DMS114 treated with DMSO at 0.1 percent for 48 hours (cell line): Measurements from ENCODE around the gene WWOX.

Source experiments
- DNase-seq: peaks from one replicate; lab custom pipeline; 2025; ENCODE audit not compliant: unreplicated experiment; lab: John Stamatoyannopoulos, UW

WWOX gene

GRCh38 chr16:78633551-78633950, 534.1 kb downstream of the WWOX start:
- DNase-seq, result no peak

DNA sequence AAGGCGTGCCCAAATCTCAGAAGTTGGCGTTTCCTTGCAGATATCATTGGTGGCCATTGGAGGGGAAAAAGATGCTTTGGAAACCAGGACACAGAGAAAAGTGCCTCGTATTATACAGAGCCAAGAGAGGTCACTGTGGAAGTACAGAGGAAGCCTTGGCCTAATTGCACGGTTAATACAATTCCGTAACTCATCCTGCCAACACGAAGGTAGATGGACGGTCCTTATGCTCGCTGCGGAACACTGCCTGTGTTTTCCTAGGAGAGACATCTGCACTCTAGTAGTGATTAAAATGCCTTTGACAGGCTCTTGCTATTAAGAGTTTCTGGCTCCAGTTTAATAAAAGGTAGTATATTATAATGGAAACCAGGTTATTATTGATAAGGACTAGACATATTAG, 536.4 kb downstream of the WWOX start:
- DNase-seq, result no peak

GRCh38 chr16:78638371-78638770, 538.9 kb downstream of the WWOX start:
- DNase-seq, result no peak

GRCh38 chr16:78639775-78640174, 540.3 kb downstream of the WWOX start:
- DNase-seq, result no peak

DNA sequence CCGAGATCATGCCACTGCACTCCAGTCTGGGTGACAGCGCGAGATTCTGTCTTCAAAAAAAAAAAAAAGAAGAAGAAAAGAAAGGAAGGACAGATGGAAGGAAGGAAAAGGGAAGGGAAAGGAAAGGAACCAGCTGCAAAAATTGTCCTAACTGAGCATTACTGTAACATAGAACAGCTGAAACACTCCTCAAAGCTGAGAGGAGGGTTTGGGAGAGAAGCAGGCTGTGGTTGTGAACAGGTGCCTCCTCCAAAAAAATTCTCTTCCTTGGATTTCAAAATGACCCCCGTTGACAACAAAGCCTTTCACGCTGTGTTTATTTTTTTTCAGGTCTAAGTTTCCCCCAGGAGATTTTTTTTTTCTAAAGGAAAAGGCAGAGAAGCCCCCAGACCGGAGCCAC, 541.4 kb downstream of the WWOX start:
- DNase-seq, result no peak

DNA sequence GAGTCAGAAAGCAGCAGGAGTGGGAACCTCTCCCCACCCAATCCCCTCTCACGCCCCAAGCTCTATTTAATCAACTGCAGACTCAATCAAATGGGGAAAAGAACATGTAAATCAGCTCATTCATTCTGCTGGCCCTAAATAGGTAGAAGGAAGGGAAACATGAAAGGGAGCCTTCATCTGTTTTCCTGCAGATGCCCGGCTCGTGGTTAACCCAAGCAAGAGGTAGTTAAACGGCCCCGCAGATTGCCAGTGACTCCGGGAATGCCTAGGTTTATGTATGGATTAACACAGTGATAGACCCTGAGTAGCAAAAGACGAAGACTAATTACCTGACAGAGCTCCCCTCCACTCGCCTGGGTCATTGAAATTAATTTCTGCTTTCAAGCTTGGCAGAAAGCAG, 542.0 kb downstream of the WWOX start:
- no peak for DNase-seq

GRCh38 chr16:78642621-78643285, 543.3 kb downstream of the WWOX start:
- DNase-seq, result no peak

- no peak for DNase-seq
Observed at GRCh38 chr16:78645657-78646056, 546.2 kb downstream of the WWOX start.

GRCh38 chr16:78647019-78647418, 547.6 kb downstream of the WWOX start:
- DNase-seq, result no peak

DNA sequence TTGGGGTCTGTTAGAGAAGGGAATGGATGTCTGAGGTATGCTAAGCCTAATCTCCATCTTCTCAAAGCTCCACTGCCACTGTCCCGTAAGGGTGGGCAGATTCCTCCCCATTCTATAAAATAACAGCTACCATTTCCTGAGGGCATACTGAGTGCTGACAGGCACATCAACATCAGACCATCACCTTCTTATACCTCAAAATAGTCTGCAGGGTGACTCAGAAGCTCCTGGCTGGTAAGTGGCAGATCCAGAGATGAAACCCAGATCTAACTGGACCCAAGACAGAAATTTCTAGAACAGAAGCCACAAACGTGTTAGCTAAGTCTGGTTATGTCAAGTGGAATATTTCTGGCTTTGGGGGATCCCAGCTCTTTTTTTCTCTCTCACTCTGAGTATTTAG, 548.0 kb downstream of the WWOX start:
- DNase-seq, result no peak

DNA sequence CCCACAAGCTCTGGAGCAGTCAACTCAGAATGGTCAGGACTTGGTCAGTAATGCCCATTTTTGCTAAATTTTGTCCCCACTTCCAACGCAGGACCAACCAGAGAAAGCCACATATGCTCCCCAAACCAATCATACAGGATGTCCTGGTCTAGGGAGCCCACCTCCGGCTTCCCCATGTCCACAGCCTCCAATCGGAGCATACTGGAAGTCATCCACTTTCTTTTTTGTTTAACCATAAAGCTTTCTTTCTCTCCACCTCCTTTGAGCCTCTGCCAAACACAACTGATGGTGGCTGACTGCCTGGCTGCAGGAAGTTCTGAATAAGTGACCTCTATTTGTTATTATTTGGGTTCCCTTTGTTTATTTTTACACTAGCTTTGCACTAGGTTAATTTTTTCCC, 549.1 kb downstream of the WWOX start:
- no peak for DNase-seq

DNA sequence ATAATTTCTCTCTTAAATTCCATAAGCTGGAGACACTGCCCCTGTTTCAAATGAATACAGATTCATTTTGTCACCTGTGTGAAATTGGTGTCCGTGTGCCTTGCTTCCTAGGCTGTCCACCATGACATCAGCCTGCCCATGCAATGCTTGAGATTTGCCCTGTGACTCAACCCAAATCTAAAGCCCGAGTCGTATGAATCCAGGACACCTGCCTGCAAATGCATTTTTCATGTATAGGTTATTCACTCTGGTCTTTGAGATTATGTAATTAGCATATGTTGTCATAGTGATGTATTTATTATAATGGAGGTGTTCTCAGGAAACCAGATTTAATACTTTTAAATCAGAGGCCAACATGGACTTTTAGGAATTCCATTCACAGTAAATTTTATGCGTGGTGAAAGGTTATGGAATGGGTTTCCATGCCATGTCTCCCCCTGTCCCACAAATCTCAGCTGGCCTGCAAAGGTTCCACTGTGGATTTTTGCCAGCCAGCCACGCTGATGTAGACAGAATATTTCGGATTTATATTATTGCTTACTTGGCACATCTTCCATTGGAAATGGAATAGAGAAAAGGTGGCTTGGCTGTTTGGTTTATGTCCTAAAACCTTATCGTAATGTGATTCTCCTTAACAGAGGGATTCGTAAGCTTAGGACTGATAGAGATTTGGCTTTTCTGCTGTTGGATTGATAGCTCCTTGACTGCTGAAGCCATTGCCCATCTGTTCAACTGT, 551.1 kb downstream of the WWOX start:
- no peak for DNase-seq

DNA sequence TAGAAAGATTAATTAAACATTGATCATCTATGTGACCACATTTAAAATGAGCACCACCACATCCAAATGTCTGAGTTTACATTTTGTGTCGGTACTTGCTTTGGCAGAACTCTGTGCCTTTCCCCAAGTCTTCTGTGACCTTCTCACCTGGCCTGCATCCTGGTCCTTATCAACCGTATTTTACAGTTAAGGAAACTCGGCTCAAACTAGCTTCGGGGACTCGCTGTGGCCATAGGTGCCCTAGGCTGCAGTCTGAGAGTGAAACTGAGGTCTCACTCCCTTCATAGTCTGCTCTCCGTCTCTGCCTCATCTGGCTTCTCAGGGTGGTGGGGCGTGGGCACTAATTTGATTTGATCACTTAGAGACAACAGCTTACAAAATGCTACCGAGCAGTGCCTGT, 555.5 kb downstream of the WWOX start:
- no peak for DNase-seq

- DNase-seq, result no peak
Observed at GRCh38 chr16:78655331-78656113, 556.1 kb downstream of the WWOX start.

DNA sequence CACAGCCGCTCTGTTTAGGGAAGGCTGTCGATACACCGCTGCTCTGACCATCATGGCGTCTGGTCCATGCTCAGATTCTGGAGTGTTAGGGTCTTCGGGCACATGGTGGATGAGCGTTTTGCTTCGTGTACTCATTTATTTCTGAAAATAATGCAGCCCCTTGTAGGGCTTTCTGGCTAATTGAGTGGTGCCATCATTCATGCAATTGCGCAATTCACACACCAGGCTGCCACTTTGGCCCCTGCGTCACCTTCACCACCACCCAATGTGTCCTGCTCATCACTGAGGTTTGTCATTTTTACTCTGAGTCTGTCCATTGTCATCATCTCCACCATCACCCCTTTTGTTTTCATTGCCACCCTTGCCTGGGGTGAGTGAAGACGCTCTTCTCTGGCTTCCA, 557.4 kb downstream of the WWOX start:
- DNase-seq, result no peak

DNA sequence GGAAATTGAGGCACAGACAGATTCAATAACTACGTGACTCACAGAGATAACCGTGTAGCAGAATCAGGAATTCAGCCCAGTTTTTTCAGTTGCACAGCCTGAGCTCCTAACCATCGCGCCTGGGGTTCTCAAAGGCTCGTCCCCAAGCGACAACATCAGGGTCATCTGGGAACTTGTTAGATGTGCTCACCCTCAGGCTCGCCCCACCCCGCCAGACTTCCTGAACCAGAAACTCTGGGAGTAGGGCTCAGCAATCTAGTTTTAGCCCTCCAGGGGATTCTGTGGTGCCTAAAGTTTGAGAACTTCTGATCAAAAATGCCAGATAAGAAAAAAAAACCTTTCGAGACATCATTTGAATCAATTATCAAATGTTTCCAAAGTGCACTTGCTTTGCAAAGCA, 559.8 kb downstream of the WWOX start:
- no peak for DNase-seq

GRCh38 chr16:78659668-78660217, 560.3 kb downstream of the WWOX start:
- DNase-seq, result no peak

DNA sequence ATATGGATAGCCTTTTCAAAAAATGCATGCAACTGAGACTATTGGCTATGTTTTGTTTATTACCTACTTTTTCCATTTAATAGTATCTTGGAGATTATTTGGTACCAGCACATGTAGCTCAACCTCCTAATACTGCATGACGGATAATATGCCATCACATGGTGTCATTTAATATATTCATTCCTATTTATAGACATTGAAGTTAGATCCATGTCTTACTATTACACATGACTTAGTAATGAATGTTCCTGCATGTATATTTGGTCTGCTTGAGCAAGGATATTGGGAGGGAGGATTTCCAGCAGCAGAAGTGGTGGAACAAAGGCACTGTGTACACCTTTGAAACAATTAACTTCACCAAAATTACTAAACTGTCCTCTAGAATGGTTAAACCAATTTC, 561.3 kb downstream of the WWOX start:
- no peak for DNase-seq

DNA sequence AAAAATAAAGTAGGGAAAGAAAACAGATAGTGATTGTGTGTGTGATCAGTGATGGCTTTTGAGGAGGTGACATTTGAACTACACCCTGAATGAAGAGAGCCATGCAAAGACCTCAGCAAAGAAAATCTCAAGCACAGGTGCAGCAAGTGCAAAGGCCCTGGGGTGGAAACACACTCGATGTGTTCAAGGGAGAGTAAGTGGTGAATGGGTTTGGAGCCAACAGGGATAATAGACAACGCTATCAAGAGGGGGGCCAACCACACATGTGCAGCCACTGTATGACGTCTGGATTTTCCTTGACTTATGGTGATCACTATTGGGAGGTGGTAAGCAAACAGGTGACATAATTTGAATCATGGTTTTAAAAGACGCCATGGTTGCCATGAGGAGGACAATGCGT, 564.2 kb downstream of the WWOX start:
- no peak for DNase-seq

DNA sequence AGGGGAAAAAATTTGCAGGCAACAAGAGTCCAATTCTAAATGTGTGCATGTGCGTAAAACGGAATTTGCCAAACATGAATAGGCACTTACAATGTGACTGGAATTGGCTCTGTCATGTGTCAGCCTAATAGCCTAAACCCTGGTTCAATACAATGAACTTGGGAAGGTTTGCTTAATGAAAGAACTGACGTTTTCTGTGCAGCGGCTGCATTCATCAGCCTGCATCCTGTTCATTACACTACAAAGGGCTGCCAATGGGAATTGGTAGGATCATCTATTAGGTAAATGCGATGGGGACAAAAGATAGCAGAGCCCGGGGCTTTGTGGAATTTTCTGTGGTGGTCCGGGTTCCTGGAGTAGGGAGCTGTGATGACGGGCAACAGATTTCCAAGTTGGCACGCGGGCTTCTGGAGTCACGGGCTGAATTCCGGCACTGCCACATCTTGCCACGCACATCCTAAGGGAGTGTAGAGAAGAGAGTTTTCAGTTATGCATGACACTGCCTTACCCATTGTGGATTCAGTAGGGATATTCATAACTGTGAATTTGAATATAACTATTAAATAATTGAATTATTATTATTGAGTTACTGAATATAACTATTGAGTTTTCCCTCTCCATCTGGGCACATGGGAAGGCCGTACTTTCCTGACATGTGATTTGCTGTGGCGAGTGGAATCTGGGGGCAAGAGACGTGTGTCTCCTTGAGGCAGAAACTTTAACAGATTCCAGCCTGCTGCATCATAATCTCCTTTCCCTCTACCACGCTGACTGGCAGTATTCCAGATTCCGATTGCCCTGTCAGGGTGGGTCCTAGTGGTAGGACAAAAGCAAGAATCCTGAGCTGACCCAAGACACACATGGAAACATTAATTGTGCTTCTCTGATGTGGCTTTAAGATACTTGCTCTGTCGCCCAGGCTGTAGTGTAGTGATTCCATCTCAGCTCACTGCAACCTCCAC, 565.6 kb downstream of the WWOX start:
- no peak for DNase-seq

DNA sequence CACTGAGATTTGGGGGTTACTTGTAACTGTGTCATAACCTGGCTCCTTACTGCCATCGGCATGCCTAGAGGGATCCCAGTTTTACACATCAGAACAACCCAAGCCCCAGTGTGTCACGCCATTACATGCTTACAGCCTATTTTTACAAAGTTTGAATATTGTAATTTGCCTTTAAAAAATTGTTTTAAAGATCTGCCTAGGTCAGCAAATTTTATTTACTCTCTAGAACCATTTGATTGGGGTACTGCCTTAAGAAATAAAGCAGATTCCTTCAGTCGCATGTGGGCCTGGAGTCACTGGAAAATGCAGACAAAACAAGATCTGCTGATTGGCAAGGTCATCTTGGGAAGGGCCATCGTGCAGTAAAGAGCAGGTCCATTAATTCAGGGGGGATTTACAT, 566.9 kb downstream of the WWOX start:
- no peak for DNase-seq
